ENCODE results near the gene NR6A1. TPM values are rescaled to one million over a fixed set of nuclear protein-coding genes. Genes with fewer than 3 reads are reported as not detected.

Gene NR6A1
- polyA plus RNA-seq, 2 of the 4 experiments (the other 2 are of a cell fraction) = 1.7 to 3.3 TPM

DNA sequence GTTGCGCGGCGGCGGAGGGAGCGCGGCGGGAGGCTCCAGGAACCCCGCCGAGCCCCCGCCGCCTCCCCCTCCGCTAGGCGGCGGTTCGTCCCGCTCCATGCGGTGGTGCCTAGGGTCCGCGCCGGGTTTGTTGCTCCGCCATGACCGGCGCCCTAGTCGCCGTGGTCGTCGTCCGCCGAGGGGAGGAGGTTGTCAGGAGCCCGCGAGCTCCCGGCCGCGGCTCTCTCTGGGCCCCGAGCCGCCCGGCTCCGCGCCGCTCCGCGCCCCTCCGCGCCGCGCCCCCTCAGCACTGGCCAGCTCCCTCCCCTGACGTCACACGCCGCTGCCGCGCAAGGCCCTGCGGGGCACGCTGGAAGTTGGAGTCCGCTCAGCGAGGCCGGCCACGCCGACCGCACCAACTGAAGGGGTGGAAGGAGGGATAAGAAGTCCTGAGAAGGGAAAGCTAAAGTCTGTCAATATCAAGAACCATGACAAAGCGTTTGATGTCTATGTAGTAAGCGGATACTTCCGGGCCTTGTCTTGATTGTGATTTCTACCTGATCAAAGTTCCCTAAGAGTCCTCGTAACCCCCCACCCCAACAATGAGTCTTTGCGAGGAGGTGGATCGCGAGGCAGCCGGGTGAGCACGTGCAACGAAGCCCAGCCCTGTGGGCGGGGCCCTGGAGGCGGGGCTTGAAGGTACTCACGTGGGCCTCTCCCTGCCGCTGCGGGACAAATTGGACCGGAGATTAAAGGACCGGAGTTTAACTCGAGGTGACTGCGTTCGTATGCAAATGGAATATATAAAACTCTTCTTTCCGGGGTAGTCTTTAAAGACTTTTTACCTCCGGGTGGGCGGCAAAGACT lies at the start of gene NR6A1 (continued):
- TF ChIP-seq JUNB (IDR thresholded peaks at IDR 0.05) (no peak), MAZ (IDR thresholded peaks at IDR 0.05; ENCODE audit: borderline replicate concordance, low read depth, low read length) (0 out of 2 replicates have a peak, but pooled peaks have one; percentile 46), PHF8 (IDR thresholded peaks at IDR 0.05; ENCODE audit: borderline replicate concordance, low read depth) (peak; percentile 64; the same call in 1 of the 2 replicates), TP53 (CRISPR knock-in tag; IDR thresholded peaks at IDR 0.05) (0 out of 2 replicates have a peak, but pooled peaks have one; percentile 21), ESRRA (IDR thresholded peaks at IDR 0.05; ENCODE audit: borderline replicate concordance, low read length) (no peak), POLR2AphosphoS2 (conservative IDR thresholded peaks at IDR 0.05; ENCODE audit: low read length) (no peak), NFE2L2 (conservative IDR thresholded peaks at IDR 0.05; ENCODE audit: low read length) (no peak), TFCP2L1 (CRISPR knock-in tag; IDR thresholded peaks at IDR 0.05) (no peak), HOXB5 (CRISPR knock-in tag; IDR thresholded peaks at IDR 0.05) (no peak), CBX2 (IDR thresholded peaks at IDR 0.05; ENCODE audit: borderline replicate concordance, low read depth) (no peak), RCOR1 (IDR thresholded peaks at IDR 0.05; ENCODE audit: low read depth, low read length) (no peak), GATA3 (IDR thresholded peaks at IDR 0.05; ENCODE audit: borderline replicate concordance) (peak; percentile 91), FOXS1 (CRISPR knock-in tag; IDR thresholded peaks at IDR 0.05) (no peak), HOXB13 (CRISPR knock-in tag; IDR thresholded peaks at IDR 0.05; ENCODE audit: low read depth) (no peak), NR3C1 (IDR thresholded peaks at IDR 0.05) (no peak), SREBF2 (IDR thresholded peaks at IDR 0.05) (no peak), HDAC2 (IDR thresholded peaks at IDR 0.05) (no peak), ZC3H11A (IDR thresholded peaks at IDR 0.05) (no peak), ZFP36 (IDR thresholded peaks at IDR 0.05; ENCODE audit: borderline replicate concordance, partially characterized antibody) (no peak), KDM1A (IDR thresholded peaks at IDR 0.05; ENCODE audit: low read depth) (no peak), CHD2 (IDR thresholded peaks at IDR 0.05; ENCODE audit: low read length, partially characterized antibody) (no peak), CEBPB (IDR thresholded peaks at IDR 0.05) (no peak), FOSB (CRISPR knock-in tag; IDR thresholded peaks at IDR 0.05) (no peak), ZSCAN20 (CRISPR knock-in tag; IDR thresholded peaks at IDR 0.05) (no peak), HOXA7 (CRISPR knock-in tag; IDR thresholded peaks at IDR 0.05) (no peak), RARB (CRISPR knock-in tag; IDR thresholded peaks at IDR 0.05) (no peak), CBX8 (IDR thresholded peaks at IDR 0.05) (no peak), BHLHE40 (IDR thresholded peaks at IDR 0.05; ENCODE audit: low read depth, low read length) (peak; percentile 93), HEYL (CRISPR knock-in tag; IDR thresholded peaks at IDR 0.05) (no peak), JUN (IDR thresholded peaks at IDR 0.05) (peak; percentile 43 to 61; a peak in 3 of 5 replicates)
- TF ChIP-seq, protein P1, sequence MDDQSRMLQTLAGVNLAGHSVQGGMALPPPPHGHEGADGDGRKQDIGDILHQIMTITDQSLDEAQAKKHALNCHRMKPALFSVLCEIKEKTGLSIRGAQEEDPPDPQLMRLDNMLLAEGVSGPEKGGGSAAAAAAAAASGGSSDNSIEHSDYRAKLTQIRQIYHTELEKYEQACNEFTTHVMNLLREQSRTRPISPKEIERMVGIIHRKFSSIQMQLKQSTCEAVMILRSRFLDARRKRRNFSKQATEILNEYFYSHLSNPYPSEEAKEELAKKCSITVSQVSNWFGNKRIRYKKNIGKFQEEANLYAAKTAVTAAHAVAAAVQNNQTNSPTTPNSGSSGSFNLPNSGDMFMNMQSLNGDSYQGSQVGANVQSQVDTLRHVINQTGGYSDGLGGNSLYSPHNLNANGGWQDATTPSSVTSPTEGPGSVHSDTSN (IDR thresholded peaks at IDR 0.05) = no peak
- TF ChIP-seq, protein P2, sequence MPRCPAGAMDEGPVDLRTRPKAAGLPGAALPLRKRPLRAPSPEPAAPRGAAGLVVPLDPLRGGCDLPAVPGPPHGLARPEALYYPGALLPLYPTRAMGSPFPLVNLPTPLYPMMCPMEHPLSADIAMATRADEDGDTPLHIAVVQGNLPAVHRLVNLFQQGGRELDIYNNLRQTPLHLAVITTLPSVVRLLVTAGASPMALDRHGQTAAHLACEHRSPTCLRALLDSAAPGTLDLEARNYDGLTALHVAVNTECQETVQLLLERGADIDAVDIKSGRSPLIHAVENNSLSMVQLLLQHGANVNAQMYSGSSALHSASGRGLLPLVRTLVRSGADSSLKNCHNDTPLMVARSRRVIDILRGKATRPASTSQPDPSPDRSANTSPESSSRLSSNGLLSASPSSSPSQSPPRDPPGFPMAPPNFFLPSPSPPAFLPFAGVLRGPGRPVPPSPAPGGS (IDR thresholded peaks at IDR 0.05) = peak; percentile 62; the same call in 2 of the 3 replicates

Measured in A549 (cell line).